GM19463 (cell line): ENCODE measurements around the gene MAFF.
"Not testable (repeated sequence)": the region's sequence is repeated elsewhere in the genome, so short reads cannot be mapped to it uniquely, and the experiment has no call there.

ENCODE experiments used
- ATAC-seq: cut with Tn5 transposase; IDR thresholded peaks from one replicate; pipeline ENCODE4 v1.9.1; 2021; ENCODE audit warnings: mild to moderate bottlenecking, moderate library complexity; ENCODE audit not compliant: unreplicated experiment

MAFF gene

DNA sequence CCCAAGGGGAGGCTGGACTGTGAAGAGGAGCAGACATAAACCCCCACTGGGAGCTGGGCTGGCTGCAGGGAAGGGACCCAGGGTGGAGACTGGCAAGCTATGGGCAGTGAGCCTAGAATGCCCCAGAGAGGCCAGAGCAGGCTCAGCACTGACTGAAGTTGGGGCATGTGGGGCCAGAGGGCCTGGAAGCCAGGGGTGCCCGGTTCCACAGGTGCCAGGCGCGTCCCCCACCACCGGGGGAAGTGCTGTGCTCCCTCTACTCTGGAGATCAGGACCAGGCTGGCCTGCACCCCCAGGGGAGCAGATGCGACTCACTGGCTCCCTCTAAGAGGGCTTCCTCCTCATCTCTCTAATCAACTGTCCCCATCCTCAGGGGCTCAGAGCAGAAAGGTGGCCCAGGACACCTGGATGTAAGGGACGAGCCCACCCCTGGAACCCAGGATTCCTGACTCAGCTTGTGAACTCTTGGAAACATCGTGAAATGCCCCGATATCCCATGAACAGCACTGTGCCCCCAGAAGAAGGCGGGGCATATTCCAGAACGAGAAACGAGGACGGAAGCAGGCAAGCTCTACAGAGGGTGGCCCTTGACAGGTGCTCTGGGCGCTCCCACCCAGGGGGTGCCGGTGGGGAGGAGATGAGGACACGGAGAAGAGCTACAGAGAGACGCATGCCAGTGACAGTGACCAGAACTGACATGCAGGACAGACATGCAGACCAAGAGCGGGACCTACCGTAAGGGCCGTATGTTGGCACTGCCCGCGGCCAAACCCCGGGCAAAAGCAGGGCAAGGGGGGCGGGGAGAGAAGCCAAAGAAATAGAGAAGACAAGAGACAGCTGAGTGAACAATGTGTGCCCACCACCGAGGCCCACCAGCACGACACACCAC, 20.4 kb downstream of the MAFF start:
- no peak for ATAC-seq

DNA sequence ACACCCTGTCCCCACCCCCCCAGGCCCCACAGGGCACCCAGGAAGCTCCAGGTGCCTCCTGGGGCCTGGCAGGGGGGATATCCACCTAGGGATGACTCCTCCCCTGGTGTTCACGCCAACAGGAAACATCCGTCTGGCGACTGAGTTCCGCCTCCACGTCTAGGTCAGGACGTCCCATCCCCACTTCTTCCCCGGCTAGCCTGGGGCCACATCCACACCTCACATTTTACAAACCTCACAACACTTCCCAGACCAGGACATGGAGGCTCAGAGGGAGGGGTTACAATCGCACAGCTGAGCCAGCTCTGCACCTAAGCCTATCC, 21.0 kb downstream of the MAFF start:
- ATAC-seq, result no peak

DNA sequence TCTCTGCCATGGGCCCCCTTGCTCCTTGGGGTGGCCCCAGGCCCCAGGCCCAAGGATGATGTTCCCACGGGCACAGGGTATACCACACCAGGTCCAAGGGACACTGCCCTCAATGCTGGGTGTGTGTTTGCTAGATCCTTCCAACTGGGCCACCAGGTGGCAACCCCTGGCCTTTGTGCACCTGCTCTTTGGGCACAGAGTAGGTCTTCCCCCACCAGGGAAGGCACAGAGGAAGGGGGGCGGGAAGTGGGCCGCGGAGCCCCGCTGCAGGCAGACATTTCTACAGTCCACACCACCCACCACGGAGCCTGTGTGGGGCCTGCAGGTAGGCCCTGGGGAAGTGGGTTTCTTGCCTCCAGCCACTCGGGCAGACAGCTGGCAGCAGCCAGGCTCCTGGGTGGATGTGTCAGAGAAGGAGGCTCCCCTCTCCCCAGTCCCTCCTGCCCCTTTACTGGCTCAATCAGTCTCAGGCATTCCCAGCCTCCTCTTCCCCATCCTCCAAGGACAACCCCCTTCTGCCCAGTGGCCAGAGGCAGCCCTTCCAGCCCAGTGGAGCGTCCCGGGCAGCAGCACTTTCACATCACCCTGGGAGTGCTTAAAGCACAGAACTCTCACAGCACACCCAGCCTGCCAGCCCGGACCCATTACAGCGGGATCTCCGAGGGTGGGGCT, 21.6 kb downstream of the MAFF start:
- ATAC-seq, result no peak

DNA sequence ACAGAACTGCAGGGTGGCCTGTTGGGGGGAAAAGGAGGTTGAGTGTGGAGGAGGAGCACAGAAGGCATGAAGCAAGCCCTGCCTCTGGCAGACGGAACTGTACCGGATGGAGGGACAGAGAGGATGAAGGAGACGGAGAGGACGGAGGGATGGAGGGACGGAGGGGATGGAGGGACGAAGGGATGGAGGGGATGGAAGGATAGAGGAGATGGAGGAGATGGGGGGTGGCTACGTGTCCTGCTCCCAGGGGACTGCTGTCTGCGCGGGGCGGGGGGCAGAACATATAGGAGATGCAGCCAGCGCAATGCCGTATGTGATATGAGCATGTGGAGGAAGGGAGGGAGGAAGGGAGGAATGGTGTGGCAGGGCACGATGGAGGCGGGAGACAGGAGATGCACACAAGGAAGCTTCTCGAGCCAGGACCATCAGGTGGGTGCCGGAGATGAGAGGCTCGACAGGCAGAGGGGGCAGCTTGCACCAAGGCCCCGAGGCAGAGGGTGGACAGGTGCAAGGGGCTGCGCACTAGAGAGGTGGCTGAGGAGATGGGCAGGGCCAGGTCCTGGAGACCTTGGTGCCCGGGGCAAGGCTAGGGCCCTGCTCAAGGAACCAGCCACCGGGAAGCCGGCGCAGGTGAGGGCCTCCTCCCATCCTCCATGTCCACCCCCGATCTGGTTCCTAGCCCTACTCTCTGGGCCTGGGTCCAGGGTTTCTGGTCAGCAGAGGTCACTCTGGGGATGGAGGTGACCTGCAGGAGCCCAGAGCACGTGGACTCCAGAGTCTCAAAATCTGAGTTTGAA, 25.3 kb downstream of the MAFF start:
- no peak for ATAC-seq

DNA sequence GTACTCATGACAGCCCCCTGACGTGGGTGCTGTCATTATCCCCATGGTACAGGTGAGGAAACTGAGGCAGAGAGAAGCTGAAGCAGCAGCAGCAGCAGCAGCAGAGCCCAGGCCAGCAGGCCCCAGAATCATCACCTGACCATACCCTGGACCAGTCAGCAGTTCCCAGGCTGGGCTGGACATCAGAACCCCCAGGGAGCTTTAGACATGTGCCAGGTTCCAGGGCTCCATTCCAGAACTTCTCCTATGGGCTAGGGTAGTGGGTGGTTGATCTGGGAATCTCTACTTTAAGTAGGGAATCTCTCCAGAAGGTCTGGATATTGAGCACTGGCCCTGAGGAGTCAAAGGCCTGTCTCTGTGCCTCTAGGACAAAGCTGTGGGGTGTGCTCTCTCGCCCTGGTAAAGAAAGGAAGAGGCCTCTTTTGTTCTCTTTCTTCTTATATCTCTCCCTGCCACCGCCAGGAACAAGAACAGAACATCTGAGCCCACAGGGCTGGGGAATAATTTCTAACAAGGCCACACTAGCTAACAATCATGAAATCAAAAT, 26.6 kb downstream of the MAFF start:
- no peak for ATAC-seq

DNA sequence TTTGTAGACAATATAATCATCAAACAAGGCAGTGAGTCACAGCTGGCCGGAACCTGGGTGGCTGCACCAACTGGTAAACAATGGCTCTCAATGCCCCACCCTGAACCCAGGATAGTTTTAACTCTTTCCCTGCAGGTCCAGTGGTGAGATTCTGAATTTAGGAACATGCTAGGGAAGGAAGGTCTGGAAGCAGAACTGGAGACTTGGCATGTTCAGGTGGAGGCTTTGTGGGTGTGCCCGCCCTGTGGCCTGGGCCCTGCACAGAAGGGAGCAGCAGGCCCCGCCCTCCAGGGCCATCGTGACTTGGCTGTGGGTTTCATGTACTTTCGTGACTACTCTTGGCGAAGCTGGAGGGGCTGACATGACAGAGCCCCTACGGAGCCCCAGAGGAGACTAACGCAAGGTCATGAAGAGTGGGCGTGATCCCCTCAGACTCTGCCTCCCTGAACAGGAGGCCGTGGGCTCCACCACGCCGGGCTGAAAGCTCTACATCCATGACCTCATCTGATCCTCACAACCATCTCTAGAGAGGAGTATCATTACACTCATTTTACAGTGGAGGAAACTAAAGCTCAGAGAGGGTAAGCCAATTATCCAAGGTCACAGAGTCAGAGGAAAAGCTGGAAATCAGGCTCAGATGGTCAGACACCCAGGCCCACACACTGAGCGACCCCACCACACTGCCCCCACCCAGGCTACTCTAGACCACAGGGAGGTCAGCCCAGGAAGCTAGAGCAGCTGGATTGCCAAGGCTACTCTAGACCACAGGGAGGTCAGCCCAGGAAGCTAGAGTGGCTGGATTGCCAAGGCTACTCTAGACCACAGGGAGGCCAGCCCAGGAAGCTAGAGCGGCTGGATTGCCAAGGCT, 27.3 kb downstream of the MAFF start:
- no peak for ATAC-seq

DNA sequence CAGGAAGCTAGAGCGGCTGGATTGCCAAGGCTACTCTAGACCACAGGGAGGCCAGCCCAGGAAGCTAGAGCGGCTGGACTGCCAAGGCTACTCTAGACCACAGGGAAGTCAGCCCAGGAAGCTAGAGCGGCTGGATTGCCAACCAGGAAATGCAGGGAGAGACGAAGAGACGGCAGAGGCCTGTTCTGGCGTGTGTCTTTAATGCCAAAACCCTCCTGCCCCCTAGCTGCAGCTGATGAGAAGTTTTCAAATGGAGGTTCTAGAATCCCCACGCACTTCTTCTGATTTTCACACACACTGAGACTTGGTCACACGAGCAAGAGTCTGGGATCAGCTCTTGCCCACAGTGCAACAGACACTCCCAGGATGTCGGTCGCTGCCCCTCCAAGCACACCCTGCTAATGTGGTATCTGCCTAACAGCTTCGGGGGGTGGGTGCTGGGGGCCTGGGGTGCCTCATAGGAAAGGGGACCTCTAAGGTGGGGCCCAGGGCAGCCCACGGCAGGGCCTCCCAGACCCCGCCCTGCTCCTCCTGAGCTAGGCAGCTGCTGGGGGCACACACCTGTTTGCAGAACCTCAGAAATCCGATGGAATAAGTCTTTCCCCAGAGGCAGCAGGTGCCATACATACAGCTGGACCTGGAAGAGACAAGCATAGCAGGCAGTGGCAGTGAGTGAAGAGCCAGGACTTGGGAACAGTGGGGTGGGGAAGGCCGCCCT, 28.5 kb downstream of the MAFF start:
- no peak for ATAC-seq

DNA sequence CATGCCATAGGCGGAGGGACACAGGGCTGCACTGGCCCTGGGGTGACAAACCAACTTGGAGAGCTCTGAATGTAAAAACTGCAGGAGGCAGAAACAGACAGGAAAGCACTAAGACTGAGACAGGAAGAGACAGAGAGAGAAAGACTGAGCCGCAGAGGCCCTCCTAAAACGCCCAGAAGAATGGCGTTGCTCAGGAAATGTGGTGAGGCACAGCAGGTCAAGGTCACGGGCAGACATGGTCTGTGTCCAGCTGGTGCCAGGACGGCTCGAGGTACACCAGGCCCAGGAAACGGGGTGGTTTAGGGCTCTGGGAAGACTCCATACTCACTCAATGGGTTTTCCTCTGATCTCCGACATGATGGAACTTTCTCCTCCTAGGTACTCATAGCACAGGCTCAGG, 29.1 kb downstream of the MAFF start:
- ATAC-seq, result no peak

DNA sequence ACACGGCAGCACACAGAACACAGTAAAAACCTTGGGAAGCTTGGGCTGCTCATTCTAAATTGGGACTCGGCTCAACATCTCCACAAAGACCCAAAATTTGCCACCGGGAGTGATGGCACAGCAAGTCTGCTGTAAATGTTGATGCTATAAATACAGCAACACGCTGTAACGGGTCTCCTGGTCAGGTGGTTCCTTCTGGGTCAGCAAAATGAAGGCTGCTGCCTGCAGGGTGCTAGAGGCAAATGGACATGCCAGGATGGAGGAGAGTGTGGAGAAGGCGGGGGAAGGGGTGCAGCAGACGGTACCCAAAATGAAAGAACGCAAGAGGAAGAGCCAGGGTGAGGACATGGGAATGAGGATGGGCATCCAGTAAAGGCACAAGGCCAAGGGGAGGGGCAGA, 30.4 kb downstream of the MAFF start:
- ATAC-seq, result no peak

DNA sequence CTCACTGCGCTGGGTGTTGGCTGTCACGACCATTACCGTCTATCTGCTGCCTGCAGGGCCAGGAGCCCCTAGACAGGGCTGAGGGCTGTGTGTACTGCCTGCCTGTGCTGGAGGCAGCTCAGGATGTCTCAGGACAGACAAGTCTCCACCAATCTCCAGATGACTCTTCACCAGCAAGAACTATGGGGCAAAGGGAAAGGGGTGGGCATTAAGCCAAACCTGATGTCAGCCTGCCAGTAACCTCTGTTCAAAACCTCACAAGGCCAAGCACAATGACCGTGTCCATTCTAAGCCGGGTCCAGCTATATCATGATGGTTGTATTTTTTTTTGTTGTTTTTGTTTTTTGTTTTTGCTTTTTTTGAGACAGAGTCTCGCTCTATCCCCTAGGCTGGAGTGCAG, 31.6 kb downstream of the MAFF start:
- ATAC-seq, result no peak

DNA sequence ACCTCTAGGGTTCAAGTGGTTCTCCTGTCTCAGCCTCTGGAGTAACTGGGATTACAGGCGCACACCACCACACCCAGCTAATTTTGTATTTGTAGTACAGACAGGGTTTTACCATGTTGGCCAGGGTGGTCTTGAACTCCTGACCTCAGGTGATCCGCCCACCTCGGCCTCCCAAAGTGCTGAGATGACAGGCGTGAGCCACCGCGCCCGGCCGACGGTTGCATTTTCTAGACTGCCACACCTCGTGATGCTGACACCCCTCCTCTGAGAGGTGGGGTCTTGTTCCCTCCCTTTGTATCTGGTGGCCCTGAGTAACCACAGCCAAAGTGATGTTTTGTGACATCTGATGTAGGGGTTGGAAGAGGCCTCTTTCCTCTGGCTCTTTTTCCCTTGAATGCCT, 32.1 kb downstream of the MAFF start:
- not testable (repeated sequence) for ATAC-seq

DNA sequence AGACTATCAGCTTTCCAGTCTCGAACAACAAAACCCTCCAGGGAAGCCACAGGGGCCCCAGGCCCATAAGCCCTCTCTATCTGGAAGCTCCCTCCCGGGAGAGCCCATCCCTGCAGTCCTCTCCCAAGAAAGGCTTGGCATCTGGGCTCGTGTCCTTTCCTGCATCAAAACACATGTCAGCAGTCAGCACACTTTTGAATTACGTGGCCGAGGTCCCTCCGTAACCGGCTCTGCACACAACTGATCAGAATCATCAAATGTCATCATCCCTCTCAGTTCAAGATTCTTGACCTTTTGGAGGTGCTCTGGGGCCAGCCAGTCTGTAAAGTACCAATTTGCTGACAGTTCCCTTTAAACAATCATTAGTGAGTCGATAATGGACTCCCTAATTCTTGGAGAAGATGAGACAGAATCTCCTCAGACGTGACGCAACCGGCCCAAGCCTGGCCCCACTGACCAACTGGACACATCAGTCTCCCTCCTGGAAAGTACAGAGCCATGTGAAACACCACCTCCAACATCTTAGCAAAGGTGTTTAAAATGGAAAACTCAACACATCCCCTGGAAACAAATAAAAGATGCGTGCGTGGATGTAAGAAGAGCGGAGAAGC, 33.6 kb downstream of the MAFF start:
- no peak for ATAC-seq

DNA sequence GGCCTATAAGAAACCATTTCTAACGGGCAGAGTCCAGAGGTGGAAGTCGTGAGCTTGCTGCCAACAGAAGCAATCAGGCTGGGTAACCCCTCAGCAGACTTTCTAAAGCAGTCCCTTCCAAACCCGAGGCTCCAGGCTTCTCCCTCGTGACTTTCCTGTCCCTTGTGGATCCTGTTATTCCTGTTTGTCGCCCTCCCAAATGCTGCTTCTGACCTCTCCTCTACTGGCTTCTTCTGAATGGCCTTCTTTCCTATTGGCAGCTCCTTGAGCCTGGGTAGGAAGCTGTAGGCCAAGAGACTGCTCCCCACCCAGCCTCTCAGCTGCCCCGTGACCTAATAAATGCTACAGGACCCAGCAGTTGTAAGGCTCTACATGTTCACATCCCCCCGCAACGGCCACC, 35.0 kb downstream of the MAFF start:
- ATAC-seq, result no peak

DNA sequence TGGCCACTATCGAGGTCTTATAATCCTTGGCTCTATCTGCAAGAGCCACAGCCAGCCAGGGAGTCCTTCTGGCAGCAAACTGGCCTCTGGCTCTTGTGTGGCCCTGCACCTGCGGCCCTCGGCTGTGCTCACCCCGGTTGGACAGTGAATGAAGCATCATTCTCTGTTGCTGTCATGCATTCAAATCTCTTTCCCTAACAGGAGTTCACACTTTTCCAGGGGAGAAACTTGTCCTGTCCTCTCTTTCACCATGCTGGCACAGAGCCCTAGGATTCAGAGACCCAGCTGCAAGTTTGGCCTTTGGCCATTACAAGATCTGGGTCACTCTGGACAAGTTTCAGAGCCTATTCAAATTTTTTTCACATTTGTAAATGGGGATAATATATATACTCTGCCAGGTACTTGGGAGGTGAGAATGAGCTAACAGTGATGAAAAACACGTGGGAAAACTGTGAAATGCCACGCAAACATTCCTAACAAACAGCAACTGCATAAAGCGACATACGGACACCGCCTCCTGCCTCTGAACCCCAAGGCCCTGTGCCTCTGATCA, 36.8 kb downstream of the MAFF start:
- no peak for ATAC-seq

DNA sequence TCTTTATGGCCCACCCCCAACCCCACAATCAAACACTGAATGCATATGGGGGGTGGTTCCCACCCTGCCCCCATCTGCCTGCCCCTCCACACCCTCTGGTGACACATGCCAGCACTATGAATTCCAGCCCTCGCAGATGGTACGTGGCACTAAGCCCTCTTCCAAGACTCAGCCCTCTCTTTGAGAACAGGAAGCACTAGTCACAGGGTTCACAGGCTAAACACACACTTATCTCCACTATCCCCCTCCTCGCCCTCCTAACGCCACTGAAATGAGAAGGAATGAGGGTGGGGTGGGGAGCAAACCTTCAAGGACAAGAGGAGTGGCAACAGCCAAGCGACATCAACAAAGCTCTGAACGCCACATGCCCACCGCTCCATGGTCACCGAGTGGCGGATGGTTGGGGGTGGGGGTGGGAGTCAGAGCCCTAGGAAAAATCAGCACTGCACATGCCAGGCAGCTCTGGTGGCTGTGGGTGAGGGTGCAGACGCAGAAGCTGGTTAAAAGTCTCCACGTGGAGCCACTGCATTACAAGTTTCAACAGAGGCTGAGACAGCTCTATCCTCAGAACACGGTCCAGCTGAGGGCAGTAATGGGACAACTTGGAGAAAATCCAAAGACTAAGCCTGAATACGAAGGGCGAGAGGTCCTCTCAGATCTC, 37.4 kb downstream of the MAFF start:
- ATAC-seq, result no peak

DNA sequence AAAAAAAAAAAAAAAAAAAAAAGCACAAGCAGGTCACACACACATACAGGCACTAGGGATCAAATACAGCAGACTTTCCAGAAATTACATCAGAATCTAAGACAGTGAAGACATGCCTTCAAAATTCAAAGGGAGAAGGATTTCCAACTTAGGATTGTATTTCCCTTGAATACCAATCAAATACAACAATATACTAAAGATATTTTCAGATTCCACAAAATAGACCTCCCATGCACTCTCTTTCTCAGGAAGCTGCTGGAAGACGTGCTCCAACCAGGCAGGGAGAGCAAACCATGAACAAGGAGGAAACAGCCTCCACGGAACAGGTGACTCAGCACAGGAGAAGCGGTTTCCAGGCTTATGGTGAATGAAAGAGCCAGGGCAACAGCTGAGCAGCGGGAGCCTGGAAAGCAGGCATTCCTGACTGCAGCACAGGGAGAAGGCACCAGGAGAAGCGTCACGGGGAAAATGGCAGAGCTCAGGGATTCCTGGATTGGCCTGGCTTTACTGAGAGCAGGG, 39.0 kb downstream of the MAFF start:
- ATAC-seq, result no peak

DNA sequence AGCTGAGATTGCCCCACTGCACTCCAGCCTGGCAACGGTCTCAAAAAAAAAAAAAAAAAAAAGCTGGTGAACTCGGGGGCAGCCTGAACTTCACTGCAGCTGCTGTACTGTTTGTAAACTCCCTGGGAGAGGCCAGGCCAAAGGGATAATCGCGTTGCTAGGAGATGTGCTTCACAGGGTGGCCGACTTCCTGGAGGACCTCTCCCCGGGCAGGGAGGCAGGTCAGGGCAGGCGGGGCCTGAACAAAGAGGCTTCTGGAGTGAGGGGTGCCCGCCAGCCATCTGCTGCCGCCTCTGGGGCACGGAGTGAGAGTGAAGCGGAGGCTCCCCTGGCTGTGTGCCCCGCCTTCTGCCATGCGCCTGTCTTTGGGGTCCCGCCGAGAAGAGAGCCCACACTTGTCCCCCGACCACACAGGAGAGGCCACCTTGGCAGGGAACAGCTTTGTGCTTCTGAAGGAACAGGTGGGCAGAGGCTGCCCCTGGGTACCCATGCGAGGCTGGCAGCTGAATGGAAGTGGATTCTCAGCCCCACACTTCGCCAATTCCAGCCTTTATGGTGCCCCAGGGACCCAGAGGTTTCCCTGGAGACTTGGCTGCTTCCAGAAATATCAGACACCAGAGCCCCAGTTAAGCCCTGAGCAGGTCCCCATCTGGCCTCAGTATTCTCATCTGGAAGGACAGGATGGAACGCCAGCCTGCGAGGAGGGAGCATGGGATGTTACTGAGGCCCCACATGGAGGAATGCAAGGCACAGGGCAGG, 41.4 kb downstream of the MAFF start:
- ATAC-seq, result no peak

DNA sequence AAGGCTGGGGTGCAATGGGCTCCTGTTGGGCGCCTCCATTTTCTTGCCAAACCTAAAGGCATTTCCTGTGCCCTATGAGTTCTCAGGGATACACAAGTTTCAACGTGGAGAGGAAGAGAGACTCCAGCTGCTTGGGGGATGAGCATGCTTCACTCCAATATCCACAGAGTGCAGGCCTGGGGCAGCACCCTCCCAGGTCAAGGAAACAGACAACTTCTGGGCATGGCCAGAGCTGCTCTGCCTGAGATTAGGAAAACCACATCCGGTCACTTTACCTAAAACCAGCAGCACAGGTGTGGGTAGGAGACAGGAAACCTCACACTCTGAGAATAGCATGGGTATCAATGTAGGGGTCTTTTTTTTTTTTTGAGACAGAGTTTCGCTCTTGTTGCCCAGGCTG, 42.3 kb downstream of the MAFF start:
- ATAC-seq, result no peak
